GM12878 (cell line): ENCODE measurements around the gene UBE3C. TPM values are rescaled to one million over a fixed set of nuclear protein-coding genes. Genes with fewer than 3 reads are reported as not detected.

ENCODE experiments used
- ATAC-seq: fragments of 200-7000 bp; cut with Tn5 transposase; 3 replicates; pipeline ENCODE4 v1.9.1; 2020; ENCODE audit warnings: mild to moderate bottlenecking, moderate library complexity
- BruUV-seq: library from RNA; stranded (reverse); fragments of 400-500 nt; replicated peaks from 2 replicates; lab custom pipeline; 2021; lab: Mats Ljungman, UMichigan
- CTCF ChIA-PET: fragments of 300-600 bp; sonication (Branson Sonifier 250); formaldehyde crosslinking; extraction: SDS; loops from one replicate; lab custom pipeline; 2021; ENCODE audit warnings: inconsistent platforms; lab: Yijun Ruan, JAX
- POLR2A ChIA-PET: fragments of 350-600 bp; formaldehyde crosslinking; extraction: SDS; loops from one replicate; lab custom pipeline; 2021; ENCODE audit warnings: inconsistent platforms; lab: Charles Lee
- RAD21 ChIA-PET: fragments of 300-600 bp; sonication (Branson Sonifier 250); formaldehyde crosslinking; loops from one replicate; lab custom pipeline; 2023; ENCODE audit warnings: antibody characterized with exemption; ENCODE audit not compliant: unreplicated experiment; lab: Charles Lee
- SMC1A ChIA-PET: fragments of 300-600 bp; sonication (Branson Sonifier 250); formaldehyde crosslinking; loops from one replicate; lab custom pipeline; 2023; ENCODE audit not compliant: unreplicated experiment, uncharacterized antibody; lab: Charles Lee
- DNase-seq: peaks from one replicate; pipeline ENCODE4 v3.0.0-alpha.2; 2011; ENCODE audit warnings: low read depth, low spot score
- FAIRE-seq: peaks from 3 replicates; lab custom pipeline; 2011; peaks lifted over from hg19 to GRCh38; lab: Jason Lieb, UNC
- H2AFZ ChIP-seq: 2 replicates; pipeline ENCODE4 v1.6.0; 2011; ENCODE audit warnings: low read depth, low read length, control low read depth; ENCODE audit not compliant: control insufficient read depth
- H3K27ac ChIP-seq: 2 replicates; pipeline ENCODE4 v1.5.1; 2011; ENCODE audit warnings: control low read depth; ENCODE audit not compliant: control insufficient read depth, insufficient read depth
- H3K27me3 ChIP-seq, 2 experiments: replicated peaks in 1 of 2; 2 replicates each; pipeline versions ENCODE4 v1.6.0 to v1.6.1; 2011; ENCODE audit warnings: low read length in 1 of 2; ENCODE audit not compliant: control insufficient read depth in 2 of 2, insufficient read depth in 2 of 2
- H3K36me3 ChIP-seq, 2 experiments: 2 replicates each; pipeline ENCODE4 v1.5.1; 2011; ENCODE audit warnings: low read length in 1 of 2; ENCODE audit not compliant: control insufficient read depth in 2 of 2, insufficient read depth in 2 of 2
- H3K4me1 ChIP-seq: 2 replicates; pipeline ENCODE4 v1.6.1; 2011; ENCODE audit warnings: mild to moderate bottlenecking, low read length, moderate library complexity, mixed read lengths; ENCODE audit not compliant: control insufficient read depth, insufficient read depth
- H3K4me2 ChIP-seq: 2 replicates; pipeline ENCODE4 v1.6.0; 2011; ENCODE audit warnings: control low read depth; ENCODE audit not compliant: control insufficient read depth, insufficient read depth
- H3K4me3 ChIP-seq: fragments of 200-600 bp; sonication (generic); 2 replicates; pipeline ENCODE4 v1.5.1; 2016
- H3K79me2 ChIP-seq: 2 replicates; pipeline ENCODE4 v1.6.0; 2011; ENCODE audit warnings: low read length; ENCODE audit not compliant: control insufficient read depth, insufficient read depth
- H3K9ac ChIP-seq: 2 replicates; pipeline ENCODE4 v1.8.0; 2011; ENCODE audit warnings: low read length, control low read depth, mixed read lengths; ENCODE audit not compliant: control insufficient read depth, insufficient read depth
- H3K9me3 ChIP-seq: replicated peaks from 3 replicates; pipeline ENCODE4 v1.5.1; 2011; ENCODE audit warnings: mild to moderate bottlenecking, low read length; ENCODE audit not compliant: control insufficient read depth, insufficient read depth
- H4K20me1 ChIP-seq: 2 replicates; pipeline ENCODE4 v1.6.0; 2011; ENCODE audit not compliant: control insufficient read depth, insufficient read depth
- BCL3 ChIP-seq: IDR thresholded peaks from 2 replicates; pipeline ENCODE4 v1.6.1; 2011; ENCODE audit warnings: borderline replicate concordance, low read depth, mild to moderate bottlenecking, moderate library complexity, low read length; ENCODE audit not compliant: insufficient read depth, poor library complexity, severe bottlenecking
- CHD1 ChIP-seq: IDR thresholded peaks from 2 replicates; pipeline ENCODE4 v1.6.1; 2012; ENCODE audit warnings: low read depth, low read length, improper control_type of control experiment
- ELK1 ChIP-seq: IDR thresholded peaks from 2 replicates; pipeline ENCODE4 v1.6.1; 2012; ENCODE audit warnings: low read depth, low read length, improper control_type of control experiment
- IKZF1 ChIP-seq: fragments of 450-650 bp; conservative IDR thresholded peaks from 2 replicates; pipeline ENCODE4 v1.6.1; 2017; ENCODE audit warnings: antibody characterized with exemption, mild to moderate bottlenecking
- IRF5 ChIP-seq: fragments of 450-650 bp; IDR thresholded peaks from 2 replicates; pipeline ENCODE4 v1.6.1; 2017; ENCODE audit warnings: borderline replicate concordance
- PBX3 ChIP-seq: IDR thresholded peaks from 2 replicates; pipeline ENCODE4 v1.6.1; 2011; ENCODE audit warnings: mild to moderate bottlenecking, low read depth, low read length, moderate library complexity; ENCODE audit not compliant: insufficient replicate concordance
- TARDBP ChIP-seq: IDR thresholded peaks from 2 replicates; pipeline ENCODE4 v1.6.1; 2016; ENCODE audit warnings: borderline replicate concordance
- TCF12 ChIP-seq: IDR thresholded peaks from 2 replicates; pipeline ENCODE4 v1.6.1; 2011; ENCODE audit warnings: low read depth, mild to moderate bottlenecking, low read length
- ZNF622 ChIP-seq: fragments of 450-650 bp; IDR thresholded peaks from 2 replicates; pipeline ENCODE4 v1.6.1; 2017; ENCODE audit warnings: mild to moderate bottlenecking, inconsistent platforms
- ZSCAN29 ChIP-seq: fragments of 450-650 bp; IDR thresholded peaks from 2 replicates; pipeline ENCODE4 v1.6.1; 2017; ENCODE audit warnings: mild to moderate bottlenecking, moderate library complexity
- WGBS: methylation state at CpG from one replicate; pipeline ENCODE4 v1.1.6; 2016; ENCODE audit warnings: low lambda C conversion rate; ENCODE audit not compliant: insufficient replicate concordance, insufficient coverage; ENCODE audit errors: missing lambda C conversion rate; 5-methylcytosine and 5-hydroxymethylcytosine counted together
- in situ Hi-C: fragments of 300-500 bp; cut with MboI; formaldehyde crosslinking; loops from 9 replicates; pipeline ENCODE4 v1.14.3; 2018; ENCODE audit warnings: mixed read lengths
- intact Hi-C: fragments of 100-400 bp; cut with micrococcal nuclease; formaldehyde crosslinking; loops from one replicate; pipeline ENCODE4 v1.14.2; 2022; ENCODE audit not compliant: unreplicated experiment
- polyA plus RNA-seq, 11 experiments: library from polyadenylated mRNA; depleted of rRNA in 4 of 11; unstranded in 6 of 11; stranded (reverse) in 5 of 11; fragments of >200 nt; fragmentation: Nextera tagmentation in 4 of 11; fragmentation: Illumina TruSeq in 1 of 11; extraction: Ambion mirVana in 4 of 11; extraction: Trizol in 1 of 11; gene quantifications; 1 replicate in 1 of 11; 2 replicates in 10 of 11; pipeline versions ENCODE4 v1.2.1 to v1.2.3, GENCODE V29; 2011 to 2016; ENCODE audit warnings: inconsistent platforms in 2 of 11, missing spikeins in 2 of 11, low read depth in 1 of 11
- total RNA-seq, 4 experiments: library from RNA; depleted of rRNA in 3 of 4; stranded (reverse); fragments of >200 nt in 3 of 4; fragmentation: Illumina TruSeq in 1 of 4; extraction: Trizol in 1 of 4; gene quantifications; 2 replicates each; pipeline versions ENCODE4 v1.2.1 to v1.2.3, GENCODE V29; 2013 to 2021

The UBE3C gene
- total and polyA plus RNA-seq, 10 of the 15 experiments (the other 5 are each of a cell fraction or from before 2014, with no cell fraction given): 7.9 to 65.9 (median 45.2) TPM

- no peak for TF ChIP-seq BCL3
- TF ChIP-seq ZNF622: no peak
- TF ChIP-seq ELK1: no peak
- TF ChIP-seq IRF5: no peak
- TF ChIP-seq PBX3: no peak
- TF ChIP-seq, all 136 proteins: peak for 0
Measured at GRCh38 chr7:157293413-157293788, 154.7 kb downstream of the UBE3C start (continued).

GRCh38 chr7:157294773-157295172 is 156.0 kb downstream of the UBE3C start:
- no peak for DNase-seq
- POLR2A ChIA-PET: no interaction called here
- Histone ChIP-seq H3K4me3 (no peak overlapping the region), H3K36me3 (no peaks in the 10 kb centered on the region), H3K27ac (no peak overlapping the region), H3K9me3 (no peaks in the 10 kb centered on the region), H4K20me1 (no peaks in the 10 kb centered on the region), H3K9ac (no peak overlapping the region), H3K27me3 (no peaks in the 10 kb centered on the region), H3K4me1 (no peaks in the 10 kb centered on the region), H3K4me2 (no peak overlapping the region), H3K79me2 (no peaks in the 10 kb centered on the region), H2AFZ (no peak overlapping the region)
- WGBS: 75% methylated on average over 12 of the region's 12 CpGs
- RAD21 ChIA-PET: no interaction called here
- no TSS peak for BruUV-seq
- intact Hi-C loops: no loop called here
- FAIRE-seq: no peak
- TF ChIP-seq ZSCAN29: no peak
- no peak for TF ChIP-seq IKZF1
- no peak for TF ChIP-seq TARDBP
- TF ChIP-seq CHD1: no peak
- TF ChIP-seq TCF12: no peak
- SMC1A ChIA-PET: no interaction called here
- ATAC-seq: no peak
- CTCF ChIA-PET: interaction anchor here (1.4 kb wide), 1 partner anchor 21 kb away, joined by 3 read pairs; no protein-coding TSS in a partner anchor
- in situ Hi-C loops: no loop called here
